ENCODE measurements around the gene TREM1. TPM values are rescaled to one million over a fixed set of nuclear protein-coding genes. Genes with fewer than 3 reads are reported as not detected.

Gene TREM1
- total RNA-seq, 1 donor from 2014 or later = 0.38 TPM

DNA sequence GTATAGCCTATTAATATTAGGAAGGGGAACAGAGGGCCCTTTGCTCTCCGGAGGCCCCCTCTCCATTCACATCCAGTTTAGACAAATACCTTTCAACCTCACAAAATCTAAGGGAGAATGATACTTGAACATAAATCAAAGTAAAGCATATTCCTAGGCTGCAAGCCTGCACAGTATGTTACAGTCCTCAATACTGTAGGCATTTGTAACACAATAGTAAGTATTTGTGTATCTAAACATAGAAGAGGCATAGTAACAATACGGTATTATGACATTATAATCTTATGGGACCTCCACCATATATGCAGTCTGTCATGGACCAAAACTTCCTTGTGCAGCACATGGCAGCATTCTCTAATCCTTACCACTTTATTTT lies 2.3 kb upstream of the TREM1 start:
- no peak overlapping the region for H3K27ac Mint-ChIP-seq (ENCODE audit: unreplicated experiment)
- TF ChIP-seq, protein P1, sequence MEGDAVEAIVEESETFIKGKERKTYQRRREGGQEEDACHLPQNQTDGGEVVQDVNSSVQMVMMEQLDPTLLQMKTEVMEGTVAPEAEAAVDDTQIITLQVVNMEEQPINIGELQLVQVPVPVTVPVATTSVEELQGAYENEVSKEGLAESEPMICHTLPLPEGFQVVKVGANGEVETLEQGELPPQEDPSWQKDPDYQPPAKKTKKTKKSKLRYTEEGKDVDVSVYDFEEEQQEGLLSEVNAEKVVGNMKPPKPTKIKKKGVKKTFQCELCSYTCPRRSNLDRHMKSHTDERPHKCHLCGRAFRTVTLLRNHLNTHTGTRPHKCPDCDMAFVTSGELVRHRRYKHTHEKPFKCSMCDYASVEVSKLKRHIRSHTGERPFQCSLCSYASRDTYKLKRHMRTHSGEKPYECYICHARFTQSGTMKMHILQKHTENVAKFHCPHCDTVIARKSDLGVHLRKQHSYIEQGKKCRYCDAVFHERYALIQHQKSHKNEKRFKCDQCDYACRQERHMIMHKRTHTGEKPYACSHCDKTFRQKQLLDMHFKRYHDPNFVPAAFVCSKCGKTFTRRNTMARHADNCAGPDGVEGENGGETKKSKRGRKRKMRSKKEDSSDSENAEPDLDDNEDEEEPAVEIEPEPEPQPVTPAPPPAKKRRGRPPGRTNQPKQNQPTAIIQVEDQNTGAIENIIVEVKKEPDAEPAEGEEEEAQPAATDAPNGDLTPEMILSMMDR (IDR thresholded peaks at IDR 0.05; ENCODE audit: unreplicated experiment) = no peak

DNA sequence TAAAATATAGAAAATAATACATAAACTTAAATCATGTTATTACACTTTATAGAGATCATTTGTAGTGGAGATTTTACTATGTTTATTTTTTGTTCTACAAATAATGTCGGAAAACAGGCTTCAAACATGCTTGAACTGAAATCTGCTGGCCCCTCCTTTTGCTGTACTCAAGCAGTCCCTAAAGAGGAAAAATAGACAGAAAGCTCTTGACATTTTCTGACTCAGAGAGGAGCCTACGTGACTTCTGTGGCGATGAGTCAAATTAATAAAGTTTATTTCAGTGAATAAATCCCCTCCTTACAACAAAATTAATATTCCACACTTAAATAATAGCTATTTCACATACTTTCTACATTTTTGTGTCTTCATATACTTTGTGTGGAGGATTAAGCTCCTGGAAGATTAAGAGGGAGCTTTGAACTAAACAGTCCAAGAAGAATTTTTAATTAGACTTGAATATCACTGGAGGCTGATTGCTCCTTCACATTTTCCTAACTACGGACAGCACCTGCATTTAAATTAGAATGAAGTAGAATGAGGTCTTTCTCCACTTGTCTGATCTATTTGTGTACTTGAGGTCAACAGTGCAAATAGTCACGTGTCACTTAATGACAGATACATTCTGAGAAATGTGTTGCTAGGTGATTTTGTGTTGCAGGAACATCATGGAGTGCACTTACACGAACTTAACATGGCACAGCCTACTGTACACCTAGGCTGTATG lies 1.7 kb upstream of the TREM1 start:
- no peaks in the 10 kb centered on the region for H3K36me3 Mint-ChIP-seq (ENCODE audit: low read depth, unreplicated experiment)
- no peaks in the 10 kb centered on the region for H3K27me3 Mint-ChIP-seq (ENCODE audit: unreplicated experiment)
- TF ChIP-seq, protein P1 (IDR thresholded peaks at IDR 0.05; ENCODE audit: unreplicated experiment) = no peak
- H3K27ac Mint-ChIP-seq (ENCODE audit: unreplicated experiment) = no peak overlapping the region
- H3K9me3 Mint-ChIP-seq (ENCODE audit: unreplicated experiment) = no peaks in the 10 kb centered on the region
- no peak for DNase-seq (ENCODE audit: low spot score)
- no peak overlapping the region for H3K4me3 Mint-ChIP-seq (ENCODE audit: unreplicated experiment)
- peaks cover 5% of the 10 kb centered on the region for H3K4me1 Mint-ChIP-seq (ENCODE audit: unreplicated experiment)

More for the DNA sequence above, 2.3 kb upstream of the TREM1 start:
- Mint-ChIP-seq H3K9me3 (ENCODE audit: unreplicated experiment) (no peaks in the 10 kb centered on the region), H3K4me3 (ENCODE audit: unreplicated experiment) (no peak overlapping the region), H3K36me3 (ENCODE audit: low read depth, unreplicated experiment) (no peaks in the 10 kb centered on the region), H3K4me1 (ENCODE audit: unreplicated experiment) (peaks cover 5% of the 10 kb centered on the region), H3K27me3 (ENCODE audit: unreplicated experiment) (no peaks in the 10 kb centered on the region)
- no peak for DNase-seq (ENCODE audit: low spot score)

DNA sequence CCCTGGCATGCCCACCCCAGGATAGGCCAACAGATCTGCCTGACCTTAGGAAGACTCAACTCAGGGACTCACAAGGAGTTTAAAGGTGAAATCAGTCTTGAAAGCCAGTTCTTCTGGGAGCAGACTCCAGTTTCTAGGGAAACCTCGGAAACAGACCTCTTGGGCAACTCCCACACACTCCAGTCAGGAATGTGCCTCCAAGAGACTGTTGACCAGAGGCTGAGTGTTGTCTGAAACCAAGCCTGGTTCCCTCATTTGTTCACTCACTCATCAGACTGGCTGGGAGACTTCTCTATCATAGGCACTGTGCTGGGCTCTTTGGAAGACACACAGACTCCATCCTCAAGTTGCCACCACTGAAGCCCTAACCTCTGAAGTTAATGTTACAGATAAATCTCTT lies 1.8 kb downstream of the TREM1 start:
- Mint-ChIP-seq H3K4me1 (ENCODE audit: unreplicated experiment) (peaks cover 5% of the 10 kb centered on the region), H3K27me3 (ENCODE audit: unreplicated experiment) (no peaks in the 10 kb centered on the region), H3K27ac (ENCODE audit: unreplicated experiment) (no peak overlapping the region), H3K36me3 (ENCODE audit: low read depth, unreplicated experiment) (no peaks in the 10 kb centered on the region), H3K9me3 (ENCODE audit: unreplicated experiment) (no peaks in the 10 kb centered on the region), H3K4me3 (ENCODE audit: unreplicated experiment) (no peak overlapping the region)
- TF ChIP-seq, protein P1 (IDR thresholded peaks at IDR 0.05; ENCODE audit: unreplicated experiment) = no peak
- DNase-seq (ENCODE audit: low spot score) = no peak

DNA sequence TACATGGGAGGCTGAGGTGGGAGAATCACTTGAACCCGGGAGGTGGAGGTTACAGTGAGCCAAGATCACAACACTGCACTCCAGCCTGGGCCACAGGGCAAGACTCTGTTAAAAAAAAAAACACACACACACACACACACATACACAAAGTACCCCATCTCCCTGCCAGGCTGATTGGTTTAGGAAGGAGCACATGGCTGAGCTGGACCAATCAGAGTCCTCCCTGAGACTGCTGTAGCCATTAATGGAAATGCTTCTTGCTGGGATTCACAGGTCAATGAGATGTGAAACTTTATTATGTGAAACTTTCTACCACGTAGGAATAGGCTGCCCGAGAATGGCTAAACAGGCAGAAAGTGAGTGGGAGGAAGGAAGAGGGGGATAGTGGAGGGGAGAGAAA lies 2.9 kb downstream of the TREM1 start:
- Mint-ChIP-seq H3K27me3 (ENCODE audit: unreplicated experiment) (no peaks in the 10 kb centered on the region), H3K27ac (ENCODE audit: unreplicated experiment) (no peak overlapping the region), H3K4me3 (ENCODE audit: unreplicated experiment) (no peak overlapping the region), H3K4me1 (ENCODE audit: unreplicated experiment) (peaks cover 5% of the 10 kb centered on the region), H3K36me3 (ENCODE audit: low read depth, unreplicated experiment) (no peaks in the 10 kb centered on the region), H3K9me3 (ENCODE audit: unreplicated experiment) (no peaks in the 10 kb centered on the region)
- no peak for DNase-seq (ENCODE audit: low spot score)
- TF ChIP-seq, protein P1 (IDR thresholded peaks at IDR 0.05; ENCODE audit: unreplicated experiment) = no peak

DNA sequence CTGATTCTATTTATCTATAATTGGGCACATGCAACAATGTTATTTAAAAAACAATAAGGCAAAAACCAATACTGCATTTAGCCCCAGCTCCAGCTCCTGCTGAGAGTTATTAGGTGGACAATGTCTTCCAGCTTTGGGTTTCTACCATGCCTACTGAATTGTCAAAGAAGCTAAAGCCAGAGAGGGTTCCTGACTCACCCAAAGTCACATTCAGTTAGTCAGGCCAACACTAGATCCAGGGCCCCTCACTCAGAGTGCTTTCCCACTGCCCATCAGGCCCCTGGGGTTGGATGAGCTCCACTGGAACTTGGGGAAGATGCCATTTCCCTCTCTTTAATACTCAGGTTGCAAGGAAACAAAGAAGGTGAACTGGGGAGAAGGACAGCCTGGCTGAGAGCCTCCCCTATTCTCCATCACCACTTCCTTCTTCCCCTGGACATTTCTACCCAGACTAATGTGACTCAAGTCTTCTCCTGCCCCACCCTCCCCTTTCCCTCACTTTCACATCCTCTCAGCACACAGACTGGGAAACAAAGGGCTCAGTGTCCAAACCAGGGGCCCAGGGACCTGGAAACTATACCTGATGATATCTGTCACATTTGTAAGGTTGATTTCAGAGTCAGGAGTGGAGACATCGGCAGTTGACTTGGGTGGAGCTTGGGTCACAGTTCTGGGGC lies 6.0 kb downstream of the TREM1 start:
- TF ChIP-seq, protein P1 (IDR thresholded peaks at IDR 0.05; ENCODE audit: unreplicated experiment) = no peak
- no peak overlapping the region for H3K4me3 Mint-ChIP-seq (ENCODE audit: unreplicated experiment)
- H3K4me1 Mint-ChIP-seq (ENCODE audit: unreplicated experiment) = no peaks in the 10 kb centered on the region
- no peak for DNase-seq (ENCODE audit: low spot score)
- peaks cover 3% of the 10 kb centered on the region for H3K27me3 Mint-ChIP-seq (ENCODE audit: unreplicated experiment)
- H3K27ac Mint-ChIP-seq (ENCODE audit: unreplicated experiment) = no peak overlapping the region
- H3K9me3 Mint-ChIP-seq (ENCODE audit: unreplicated experiment) = no peaks in the 10 kb centered on the region
- H3K36me3 Mint-ChIP-seq (ENCODE audit: low read depth, unreplicated experiment) = no peaks in the 10 kb centered on the region

Data from endothelial cell (in vitro differentiated cells).